IPS DF 4.7 (cell line): ENCODE measurements around the gene AKAP12.
"Not testable (repeated sequence)": the region's sequence is repeated elsewhere in the genome, so short reads cannot be mapped to it uniquely, and the experiment has no call there.

ENCODE experiments used
- DNase-seq: peaks from one replicate; pipeline ENCODE4 v3.0.0-alpha.2; 2013; ENCODE audit warnings: low spot score; ENCODE audit errors: extremely low read depth

Gene AKAP12

GRCh38 chr6:151310852-151311767 is 71.3 kb downstream of the AKAP12 start:
- no peak for DNase-seq

- DNase-seq = peak; percentile 38
Measured at GRCh38 chr6:151313066-151313491, 73.3 kb downstream of the AKAP12 start.

GRCh38 chr6:151315661-151316060 is 75.9 kb downstream of the AKAP12 start:
- DNase-seq = not testable (repeated sequence)

GRCh38 chr6:151317103-151317994 is 77.6 kb downstream of the AKAP12 start:
- no peak for DNase-seq

GRCh38 chr6:151317995-151318365 is 78.2 kb downstream of the AKAP12 start:
- DNase-seq = no peak

GRCh38 chr6:151320140-151320539 is 80.4 kb downstream of the AKAP12 start:
- DNase-seq = no peak

GRCh38 chr6:151321438-151321837 is 81.7 kb downstream of the AKAP12 start:
- DNase-seq = no peak

- no peak for DNase-seq
Measured at GRCh38 chr6:151322570-151322969, 82.8 kb downstream of the AKAP12 start.

GRCh38 chr6:151323791-151324487 is 84.2 kb downstream of the AKAP12 start:
- peak; percentile 51 for DNase-seq

- no peak for DNase-seq
Measured at GRCh38 chr6:151324488-151324825, 84.7 kb downstream of the AKAP12 start.

GRCh38 chr6:151325075-151326050 is 85.6 kb downstream of the AKAP12 start:
- no peak for DNase-seq

GRCh38 chr6:151326116-151326825 is 86.5 kb downstream of the AKAP12 start:
- DNase-seq = no peak

- no peak for DNase-seq
Measured at GRCh38 chr6:151327101-151327500, 87.3 kb downstream of the AKAP12 start.

GRCh38 chr6:151330130-151330696 is 90.4 kb downstream of the AKAP12 start:
- DNase-seq = no peak

- DNase-seq = no peak
Measured at GRCh38 chr6:151335930-151336329, 96.2 kb downstream of the AKAP12 start.

GRCh38 chr6:151338651-151339200 is 99.0 kb downstream of the AKAP12 start:
- no peak for DNase-seq

GRCh38 chr6:151339369-151339768 is 99.6 kb downstream of the AKAP12 start:
- DNase-seq = no peak

GRCh38 chr6:151340219-151340978 is 100.6 kb downstream of the AKAP12 start:
- no peak for DNase-seq
